ENCODE results near the gene PRKCZ.

Gene PRKCZ

DNA sequence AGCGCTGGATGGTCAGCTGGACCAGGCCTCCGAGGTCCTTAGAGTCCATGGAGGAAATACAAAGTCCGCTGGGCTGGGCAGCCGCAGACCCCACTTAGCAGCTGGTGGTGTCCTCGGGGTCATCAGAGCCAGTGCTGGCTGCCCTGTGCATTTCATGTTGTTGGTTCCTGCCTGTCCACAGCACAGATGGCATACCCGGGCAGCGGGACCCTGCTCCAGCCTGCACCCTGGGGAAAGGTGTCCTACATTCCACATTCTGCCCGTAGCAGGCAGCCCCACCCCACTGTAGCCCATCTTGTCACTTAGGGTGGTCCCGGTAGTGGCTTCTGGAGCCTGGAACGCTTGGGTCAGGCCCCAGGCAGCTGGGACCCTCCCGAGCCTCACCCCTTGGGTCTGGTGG lies 19.8 kb downstream of the PRKCZ start:
- no peak for DNase-seq

DNA sequence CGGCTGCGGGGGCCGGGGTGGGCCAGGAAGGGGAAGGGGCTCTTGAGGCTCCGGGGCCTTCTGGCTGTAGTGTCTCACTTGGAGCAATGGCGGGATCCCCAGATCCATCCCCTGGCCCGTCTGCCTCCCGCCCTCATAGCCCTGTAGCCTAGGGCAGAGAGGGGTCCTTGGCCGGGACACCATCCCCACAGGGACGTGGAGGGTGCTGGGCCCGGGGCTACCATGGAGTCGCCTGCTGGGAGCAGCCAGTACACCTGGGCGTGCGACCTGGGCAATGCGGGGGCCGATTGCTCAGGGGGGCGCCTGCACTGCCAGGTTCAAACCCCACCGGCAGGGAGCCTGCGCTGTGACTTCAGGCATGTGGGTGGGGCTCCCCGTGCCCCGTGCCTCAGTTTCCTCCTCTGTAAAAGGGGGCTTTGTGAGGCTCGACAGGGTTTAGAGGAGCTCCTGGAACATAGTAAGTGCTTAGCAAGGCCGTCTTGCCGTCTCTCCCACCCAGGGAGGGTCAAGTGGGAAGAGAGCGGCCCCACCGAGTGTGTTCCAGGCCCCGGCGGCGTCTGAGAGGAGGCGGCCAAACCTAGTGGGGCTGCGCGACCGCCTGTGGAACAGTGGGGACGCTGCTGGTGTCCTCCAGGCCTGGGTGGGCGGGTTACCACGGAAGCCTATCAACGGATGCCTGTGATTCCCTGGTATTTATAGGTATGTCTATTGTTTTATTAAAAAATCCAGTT lies 20.8 kb downstream of the PRKCZ start:
- DNase-seq = no peak

DNA sequence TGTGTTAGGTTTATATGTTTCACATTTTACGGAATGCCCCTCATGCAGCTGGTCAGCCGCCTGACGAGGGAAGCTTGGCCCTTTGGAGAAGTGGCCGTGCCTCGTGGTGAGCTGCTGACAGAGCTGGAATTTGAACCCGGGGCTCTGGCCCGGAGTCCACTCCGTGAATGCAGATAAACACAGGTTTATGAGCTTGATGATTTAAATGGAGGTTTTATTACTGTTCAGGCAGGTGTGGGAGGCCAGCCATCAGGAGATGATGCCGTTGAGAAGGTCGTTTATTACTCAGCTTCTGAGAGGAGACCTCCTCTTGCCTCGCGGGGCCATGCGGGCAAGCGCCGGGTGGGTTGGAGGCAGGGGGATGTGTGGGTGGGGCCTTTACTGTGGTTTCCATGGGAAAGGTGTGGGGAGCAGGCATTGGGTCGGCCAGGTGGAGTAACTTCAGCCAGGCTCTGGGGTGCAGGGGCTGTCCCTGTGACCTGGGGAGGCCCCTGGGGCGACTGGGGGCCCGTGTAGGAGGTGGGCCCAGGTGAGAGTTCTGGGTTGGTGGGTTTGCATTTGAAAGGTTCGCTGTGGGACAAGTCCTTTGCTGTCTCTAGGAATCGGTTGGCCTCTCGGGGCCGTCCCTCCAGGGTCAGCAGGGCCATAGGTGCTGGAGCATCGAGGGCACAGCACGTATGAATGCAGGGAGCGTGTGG lies 22.0 kb downstream of the PRKCZ start:
- DNase-seq = no peak

DNA sequence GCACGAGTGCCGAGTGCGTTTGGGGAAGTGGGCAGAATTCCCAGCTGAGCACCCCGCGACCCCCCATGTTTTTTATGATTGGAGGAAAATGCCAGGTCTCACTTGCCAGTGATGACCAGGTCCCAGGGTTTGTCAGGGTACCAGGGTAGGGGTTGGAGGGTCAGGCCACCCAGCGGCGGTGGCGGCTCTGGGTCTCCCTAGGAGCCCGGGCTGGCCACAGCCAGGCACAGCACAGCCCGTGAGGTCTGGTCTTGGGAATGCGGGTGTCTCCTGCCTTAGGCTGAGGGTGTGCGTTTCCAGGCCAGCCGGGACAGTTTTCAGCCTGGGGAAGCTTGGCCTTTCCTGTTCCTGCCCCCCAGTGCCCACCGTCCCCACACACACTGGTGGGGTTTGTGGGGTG lies 22.7 kb downstream of the PRKCZ start:
- DNase-seq = no peak

DNA sequence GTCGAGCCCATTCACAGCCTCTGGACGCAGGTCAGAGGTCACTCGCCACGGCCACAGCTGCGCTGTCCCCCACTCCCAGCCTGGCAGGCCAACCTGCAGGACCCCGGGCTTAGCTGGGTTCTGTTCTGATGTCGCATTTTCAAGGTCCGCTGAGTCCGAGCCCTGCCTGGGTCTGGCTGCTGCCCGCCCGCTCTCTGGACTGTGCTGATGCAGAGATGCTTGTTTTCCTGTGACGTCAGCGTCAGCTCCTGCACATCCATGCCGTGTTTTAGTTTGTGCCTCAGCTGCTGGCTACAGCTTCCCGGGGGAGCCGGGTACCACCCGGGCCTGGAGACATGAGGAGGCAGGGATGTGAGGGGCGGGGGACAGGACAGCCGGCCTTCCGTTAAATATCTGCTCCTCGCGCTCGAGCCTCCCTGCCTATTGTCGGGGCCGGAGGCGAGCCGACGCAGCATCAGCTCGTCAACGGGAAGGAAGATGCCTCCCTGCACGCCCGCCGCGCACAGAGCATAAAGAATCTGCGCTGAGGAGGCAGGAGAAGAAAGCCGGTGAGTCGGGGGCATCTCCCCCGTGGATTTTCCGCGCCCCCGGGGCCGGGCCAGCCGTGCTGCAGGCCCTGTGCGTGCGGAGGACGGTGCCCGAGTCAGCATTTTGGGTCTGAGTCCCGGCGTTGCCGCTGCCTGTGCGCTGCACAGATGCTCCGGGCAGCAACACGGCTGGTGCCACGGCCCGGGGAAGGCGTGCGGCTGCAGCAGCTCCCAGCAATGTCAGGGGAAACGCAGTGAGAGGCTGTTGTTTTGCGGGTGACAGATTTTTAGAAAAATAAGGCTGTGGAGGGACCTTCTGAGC lies 23.4 kb downstream of the PRKCZ start:
- DNase-seq = no peak

DNA sequence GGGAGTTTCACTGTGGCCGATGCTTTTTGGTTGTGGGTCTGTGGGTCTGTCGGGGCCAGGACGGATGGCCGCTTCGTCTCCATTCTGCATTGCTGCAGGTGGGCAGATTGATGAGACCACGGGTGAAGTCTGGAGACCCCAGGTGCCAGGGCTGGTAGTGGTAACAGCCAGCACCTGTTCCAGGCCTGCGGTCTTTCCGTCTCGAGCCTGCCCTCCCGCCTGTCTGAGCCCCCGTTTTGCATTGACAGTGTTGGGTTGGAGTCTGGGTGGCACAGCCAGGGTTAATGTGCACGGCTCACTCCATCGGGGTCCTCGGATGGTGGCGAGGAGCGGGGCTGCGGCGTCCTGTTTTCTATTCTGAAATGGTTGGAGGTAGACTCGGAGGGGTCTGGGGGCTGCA lies 24.2 kb downstream of the PRKCZ start:
- no peak for DNase-seq

DNA sequence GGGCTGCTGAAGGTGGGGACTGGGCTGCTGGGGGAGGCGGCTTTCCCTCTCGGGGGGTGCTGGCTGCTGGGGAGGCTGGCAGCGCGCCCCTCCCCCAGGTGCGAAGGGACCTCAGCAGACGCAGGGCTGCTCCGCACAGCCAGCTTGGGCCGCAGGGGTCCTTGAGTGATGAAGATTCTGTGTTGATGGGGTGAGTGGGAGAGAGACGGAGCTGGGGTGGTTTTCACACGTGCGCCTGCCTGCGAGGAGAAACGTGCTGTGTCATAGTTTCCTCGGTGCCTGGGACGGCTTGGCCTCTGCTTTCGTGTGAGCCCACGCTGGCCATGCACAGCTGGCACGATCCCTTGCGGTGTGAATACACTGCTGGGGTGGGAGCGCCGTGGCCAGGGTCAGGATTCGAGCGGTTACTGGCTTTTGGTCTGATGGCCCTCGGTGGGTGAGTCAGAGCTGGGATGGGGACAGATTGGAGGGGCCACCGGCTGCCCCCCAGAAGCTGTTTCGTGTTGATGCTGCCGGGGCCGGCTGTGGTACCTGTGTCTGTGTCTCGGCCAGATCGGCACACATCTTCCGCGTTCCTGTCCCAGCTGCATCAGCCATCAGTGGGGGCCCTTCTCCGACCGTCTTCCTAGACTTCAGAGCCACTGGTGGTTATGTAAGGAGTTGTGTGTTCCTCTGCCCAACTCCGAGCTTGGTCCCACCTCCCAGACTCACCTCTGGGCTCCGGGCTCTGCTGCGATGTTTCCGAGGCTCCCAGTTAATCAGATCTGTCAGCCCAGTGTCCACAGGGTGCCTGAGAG lies 24.9 kb downstream of the PRKCZ start:
- DNase-seq = no peak

DNA sequence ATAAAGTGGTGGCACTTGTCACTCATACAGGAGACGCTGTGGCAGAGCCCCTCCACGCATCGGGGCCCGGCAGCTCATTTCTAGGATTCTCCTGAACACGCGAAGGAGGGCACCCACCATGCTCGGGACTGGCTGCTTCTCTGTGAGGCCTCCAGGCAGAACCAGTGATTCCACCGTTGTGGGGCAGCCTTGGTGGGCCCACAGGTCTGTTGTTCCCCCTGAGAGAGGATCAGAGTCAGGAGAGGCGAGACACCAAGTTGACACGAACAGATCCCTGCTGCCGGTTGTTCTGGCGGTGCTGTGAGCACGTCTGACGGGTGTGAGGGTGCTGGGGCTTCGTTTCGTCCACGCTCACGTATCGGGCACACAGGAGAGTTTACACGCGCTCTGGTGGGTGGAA lies 26.6 kb downstream of the PRKCZ start:
- no peak for DNase-seq

DNA sequence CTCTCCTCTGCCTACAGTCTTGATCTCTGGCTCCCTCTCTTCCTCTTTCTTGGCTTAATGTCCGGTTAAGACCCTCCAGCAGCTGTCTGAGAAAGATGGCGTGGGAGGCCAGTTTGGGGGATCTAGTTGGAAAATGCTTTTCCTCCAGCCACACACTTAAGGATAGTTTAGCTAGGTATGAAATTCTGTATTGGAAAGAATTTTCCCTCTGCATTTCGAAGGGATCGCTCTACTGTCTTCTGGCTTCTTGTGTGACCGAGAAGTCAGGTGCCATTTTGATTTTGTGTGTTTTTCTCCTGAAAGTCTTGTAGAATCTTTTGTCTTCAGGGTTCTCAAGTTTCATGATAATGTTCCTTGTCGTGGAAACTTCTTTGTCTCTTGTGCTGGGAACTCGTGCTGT lies 28.0 kb downstream of the PRKCZ start:
- DNase-seq = no peak

DNA sequence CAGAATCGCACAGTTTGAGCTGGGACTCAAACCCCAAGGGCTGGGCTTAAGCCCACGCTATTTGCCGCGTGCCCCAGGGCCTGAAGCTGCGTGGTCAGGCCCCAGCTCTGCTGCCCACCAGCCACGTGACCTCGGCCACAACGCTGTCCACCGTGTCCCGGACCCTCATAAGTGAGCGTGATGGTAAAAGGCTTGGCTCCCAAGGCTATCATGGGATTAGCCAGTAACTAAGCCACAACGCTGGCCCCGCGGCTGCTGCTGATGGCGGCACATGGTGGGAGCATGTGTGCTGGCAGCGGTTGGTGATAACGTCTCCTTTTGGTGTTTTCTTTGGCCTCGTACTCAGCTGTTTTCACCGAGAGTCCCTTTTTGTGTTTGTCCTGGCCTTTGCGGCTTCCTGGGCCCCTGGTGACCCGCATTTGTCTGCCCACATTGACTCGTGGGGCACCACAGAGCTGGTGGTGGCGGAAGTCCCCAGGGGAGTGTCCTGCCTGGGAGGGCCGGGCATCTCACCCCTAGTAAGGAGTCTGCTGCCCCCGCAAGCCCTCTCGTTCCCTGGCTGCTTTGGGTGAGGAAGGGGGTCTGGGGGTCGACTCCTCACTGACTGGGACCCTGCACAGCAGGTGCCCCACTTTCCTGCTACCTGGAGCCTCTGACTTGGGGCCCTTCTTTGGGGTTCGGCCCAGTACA lies 29.3 kb downstream of the PRKCZ start:
- no peak for DNase-seq

DNA sequence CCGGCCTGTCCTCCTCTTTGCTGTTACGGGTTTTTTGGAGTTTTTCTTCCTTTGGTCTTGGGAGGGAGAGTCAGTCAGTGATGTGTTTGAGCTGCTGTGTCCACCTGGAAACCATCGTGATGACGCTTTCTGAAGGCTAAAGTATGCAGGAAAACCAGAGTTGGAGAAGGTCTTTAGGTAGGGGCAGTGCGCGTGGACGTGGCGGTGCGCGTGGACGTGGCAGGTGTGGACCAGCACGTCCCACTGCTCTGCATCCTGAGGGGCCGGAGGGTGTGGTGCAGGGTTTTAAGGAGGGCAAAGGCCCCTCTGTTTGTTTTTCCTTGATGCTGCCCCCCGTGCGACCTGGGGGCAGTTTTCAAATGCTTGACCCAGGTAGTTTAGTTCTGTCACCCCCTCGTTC lies 29.9 kb downstream of the PRKCZ start:
- no peak for DNase-seq

DNA sequence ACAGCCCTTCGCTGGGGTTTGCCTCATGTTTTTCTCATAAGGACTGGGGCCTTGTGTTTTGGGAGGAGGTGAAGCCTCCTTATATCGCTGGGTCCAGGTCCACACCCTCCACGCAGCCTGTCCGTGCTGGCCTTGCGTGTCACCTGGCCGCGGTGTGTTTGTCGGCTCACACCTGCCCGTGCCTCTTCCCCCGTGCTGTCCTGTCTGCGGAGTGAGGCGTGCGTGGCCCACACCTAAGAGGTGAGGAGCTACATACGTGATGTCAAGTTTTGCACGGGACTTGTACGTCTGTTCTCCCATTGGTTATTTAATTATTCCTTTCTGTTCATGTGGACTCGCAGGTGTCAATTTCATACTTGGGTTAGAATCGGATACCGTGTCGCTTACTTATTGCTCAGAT lies 30.7 kb downstream of the PRKCZ start:
- no peak for DNase-seq

DNA sequence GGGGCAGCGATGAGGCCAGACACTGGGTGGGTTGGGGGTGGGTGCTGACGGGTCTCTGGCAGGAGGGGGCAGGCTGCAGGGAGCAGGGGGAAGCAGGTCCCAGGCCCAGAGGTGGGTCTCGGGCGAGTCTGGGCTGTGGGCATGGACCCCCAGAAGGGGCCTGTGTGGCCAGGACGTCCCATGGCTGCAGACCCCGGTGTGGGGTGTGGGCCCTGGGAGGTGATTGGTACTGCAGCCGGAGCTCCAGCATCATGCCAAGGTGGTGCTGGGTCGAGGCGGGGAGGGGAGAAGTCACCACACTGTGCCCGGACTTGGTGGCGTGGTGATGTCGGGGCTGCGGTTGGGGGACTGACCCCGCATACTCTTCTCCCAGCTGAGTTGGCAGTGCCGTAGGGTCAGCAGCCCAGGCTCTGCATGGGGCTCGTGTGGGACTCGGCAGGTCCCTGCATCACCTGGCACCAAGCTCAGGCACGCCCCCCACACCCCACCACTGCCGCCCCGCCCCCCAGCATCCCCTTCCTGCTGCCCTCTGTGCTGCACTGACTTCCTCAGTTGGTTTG lies 31.2 kb downstream of the PRKCZ start:
- DNase-seq = no peak

DNA sequence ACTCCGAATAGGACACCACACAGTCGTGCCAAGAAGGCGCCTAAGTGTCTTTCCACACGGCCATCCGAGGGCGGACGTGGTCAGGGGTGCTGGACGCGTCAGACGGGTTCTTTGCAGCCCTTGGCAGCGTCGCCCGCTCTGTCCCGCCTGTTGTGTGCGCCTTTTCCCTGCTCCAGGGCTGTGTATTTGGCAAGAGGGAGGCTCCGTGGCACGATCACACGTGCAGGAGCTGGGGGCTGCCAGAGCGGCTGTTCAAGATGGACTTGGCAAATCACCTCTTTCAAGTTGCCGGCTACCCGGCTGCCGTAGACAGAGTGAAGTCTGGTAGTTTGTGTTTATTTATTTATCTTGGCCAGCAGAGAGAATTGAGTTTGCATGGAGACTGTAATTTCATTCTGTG lies 31.9 kb downstream of the PRKCZ start:
- no peak for DNase-seq

DNA sequence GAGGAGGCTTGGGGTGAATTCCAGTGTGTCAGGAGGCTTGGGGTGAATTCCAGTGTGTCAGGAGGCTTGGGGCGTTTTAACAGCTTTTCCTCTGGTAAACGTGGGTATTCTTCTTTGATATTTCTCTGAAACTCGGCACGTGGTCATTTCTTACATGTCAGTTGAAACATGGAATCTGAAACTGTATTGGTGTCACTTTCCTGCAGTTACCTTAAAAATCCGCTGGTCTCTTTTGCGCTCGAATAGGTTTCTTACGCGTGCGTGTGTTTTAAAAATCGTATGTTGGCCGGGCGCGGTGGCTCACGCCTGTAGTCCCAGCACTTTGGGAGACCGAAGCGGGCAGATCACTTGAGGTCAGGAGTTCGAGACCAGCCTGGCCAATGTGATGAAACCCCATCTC lies 33.5 kb downstream of the PRKCZ start:
- no peak for DNase-seq

DNA sequence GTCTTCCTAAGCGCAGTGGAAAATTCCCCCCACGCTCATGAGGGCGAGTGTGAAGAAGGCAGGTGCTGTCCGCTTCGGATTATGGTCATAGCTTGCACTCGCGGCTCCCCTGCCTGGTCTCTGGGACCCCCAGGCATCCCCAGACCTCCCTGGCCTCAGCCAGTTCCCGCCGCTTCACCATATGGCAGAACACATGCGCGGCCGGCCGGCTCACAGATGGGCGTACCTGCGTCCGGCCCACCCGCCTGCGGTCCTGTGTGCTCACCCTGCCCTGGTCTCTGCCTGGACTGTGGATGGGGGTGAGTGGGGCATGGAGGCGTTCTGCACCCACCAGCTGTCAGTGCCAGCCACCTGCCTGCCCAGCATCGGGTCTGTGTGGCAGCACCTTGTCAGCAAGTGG lies 34.1 kb downstream of the PRKCZ start:
- no peak for DNase-seq

DNA sequence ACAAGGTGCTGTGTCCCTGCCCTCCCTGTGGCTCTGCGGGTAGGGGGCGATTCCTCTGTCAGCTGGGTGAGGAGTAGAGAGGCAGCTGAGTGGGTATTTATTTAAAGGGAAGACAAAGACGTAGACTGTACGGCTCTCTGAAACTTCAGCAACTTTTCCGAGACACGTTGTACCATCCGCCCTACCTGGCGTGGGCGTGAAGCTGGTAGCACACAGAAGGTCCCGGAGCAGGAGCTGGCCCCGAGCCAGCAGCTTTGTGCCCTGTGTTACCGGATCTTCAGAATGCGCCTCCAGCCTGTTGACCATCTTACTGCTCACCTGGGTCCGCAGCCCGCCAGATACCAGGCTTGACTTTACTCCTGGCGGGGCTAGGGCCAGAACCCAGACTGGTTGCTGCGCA lies 34.9 kb downstream of the PRKCZ start:
- DNase-seq = no peak

DNA sequence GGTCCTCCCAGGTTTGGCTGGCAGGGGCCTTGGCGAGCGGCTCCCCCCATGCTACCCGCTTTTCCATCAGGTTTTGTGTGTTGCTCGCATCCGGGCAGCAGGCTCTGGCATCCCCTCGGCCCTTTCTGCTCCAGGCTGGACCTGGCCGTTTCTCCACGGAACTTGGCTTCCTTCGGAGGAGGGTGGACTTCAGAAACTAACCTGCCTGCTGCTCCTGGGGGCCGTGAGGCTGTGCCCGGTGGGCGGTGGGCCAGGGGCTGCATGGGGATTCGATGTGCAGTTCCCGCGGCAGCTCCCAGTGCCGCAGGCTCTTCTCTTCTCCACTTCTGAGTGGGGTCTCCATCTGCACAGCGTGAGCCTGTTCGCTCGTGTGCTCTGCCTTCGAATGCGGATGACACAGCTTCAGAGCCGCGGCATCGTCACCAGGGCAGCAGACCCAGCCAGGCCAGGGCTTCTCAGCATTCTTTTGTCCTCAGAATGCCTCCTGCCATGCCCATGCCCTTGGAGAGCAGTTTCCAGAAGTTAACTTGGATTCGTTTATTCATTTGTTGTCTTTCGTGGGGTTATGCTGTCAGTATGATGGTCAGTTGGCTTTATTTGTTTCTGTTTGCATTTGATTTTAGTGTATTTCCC lies 36.4 kb downstream of the PRKCZ start:
- no peak for DNase-seq

DNA sequence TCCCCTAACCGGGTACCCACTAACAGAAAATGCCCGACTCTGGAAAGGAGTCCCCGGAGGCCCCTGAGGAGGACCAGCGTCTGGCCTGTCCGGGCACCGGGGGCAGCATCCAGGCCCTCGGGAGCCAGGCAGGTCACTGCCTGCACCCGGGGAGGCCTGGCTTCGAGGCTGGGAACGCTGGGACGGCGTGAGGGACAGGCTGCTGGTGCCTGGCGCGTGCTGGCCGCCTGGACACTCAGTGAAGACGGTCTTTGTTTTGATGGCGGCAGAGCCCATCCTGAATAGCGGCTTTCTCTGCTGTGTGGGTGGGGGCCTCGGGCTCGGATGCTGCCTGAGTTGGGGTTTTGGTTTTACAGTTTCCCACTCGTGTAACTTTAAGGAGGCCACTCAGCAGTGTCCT lies 37.6 kb downstream of the PRKCZ start:
- DNase-seq = no peak

DNA sequence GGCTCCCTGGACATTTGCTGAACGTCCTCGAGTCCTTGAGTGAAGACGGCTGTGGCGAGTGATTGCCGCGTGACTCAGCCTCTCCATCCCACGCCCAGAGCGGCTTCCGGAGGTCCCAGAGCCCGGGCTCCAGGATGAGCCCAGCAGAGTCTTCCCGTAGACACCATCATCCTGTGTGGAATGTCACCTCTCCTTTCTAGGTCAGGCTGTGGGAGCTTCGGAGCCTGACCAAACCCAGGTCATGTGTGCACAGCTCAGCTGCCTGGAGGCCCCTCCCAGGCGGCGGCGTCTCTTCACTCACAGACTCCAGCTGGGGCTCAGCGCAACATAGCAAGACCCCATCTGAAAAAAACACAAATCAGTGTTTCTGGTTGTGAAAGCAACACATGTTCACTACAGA lies 38.2 kb downstream of the PRKCZ start:
- no peak for DNase-seq

DNA sequence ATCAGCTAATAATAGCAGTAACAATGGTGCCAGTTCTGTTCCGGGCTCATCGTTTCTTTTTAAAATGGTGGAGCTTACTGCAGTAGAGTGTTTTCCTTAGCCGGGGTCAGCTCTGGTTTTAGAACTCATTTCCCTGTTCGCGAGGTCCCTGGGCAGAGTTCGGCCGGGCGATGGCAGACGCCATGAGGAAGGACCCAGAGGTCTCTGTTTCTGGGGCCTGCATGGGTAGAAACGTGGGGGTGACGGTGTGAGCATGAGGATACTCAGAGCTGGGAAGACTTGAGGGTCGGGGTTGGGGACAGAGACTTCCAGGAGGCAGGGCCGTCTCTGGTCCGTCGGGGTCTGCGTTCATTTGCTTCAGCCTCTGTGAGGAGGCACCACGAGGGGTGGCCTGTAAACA lies 38.8 kb downstream of the PRKCZ start:
- no peak for DNase-seq

All from Kasumi-1 (cell line).